Measurements from ENCODE around the gene FAM187B.

FAM187B gene

DNA sequence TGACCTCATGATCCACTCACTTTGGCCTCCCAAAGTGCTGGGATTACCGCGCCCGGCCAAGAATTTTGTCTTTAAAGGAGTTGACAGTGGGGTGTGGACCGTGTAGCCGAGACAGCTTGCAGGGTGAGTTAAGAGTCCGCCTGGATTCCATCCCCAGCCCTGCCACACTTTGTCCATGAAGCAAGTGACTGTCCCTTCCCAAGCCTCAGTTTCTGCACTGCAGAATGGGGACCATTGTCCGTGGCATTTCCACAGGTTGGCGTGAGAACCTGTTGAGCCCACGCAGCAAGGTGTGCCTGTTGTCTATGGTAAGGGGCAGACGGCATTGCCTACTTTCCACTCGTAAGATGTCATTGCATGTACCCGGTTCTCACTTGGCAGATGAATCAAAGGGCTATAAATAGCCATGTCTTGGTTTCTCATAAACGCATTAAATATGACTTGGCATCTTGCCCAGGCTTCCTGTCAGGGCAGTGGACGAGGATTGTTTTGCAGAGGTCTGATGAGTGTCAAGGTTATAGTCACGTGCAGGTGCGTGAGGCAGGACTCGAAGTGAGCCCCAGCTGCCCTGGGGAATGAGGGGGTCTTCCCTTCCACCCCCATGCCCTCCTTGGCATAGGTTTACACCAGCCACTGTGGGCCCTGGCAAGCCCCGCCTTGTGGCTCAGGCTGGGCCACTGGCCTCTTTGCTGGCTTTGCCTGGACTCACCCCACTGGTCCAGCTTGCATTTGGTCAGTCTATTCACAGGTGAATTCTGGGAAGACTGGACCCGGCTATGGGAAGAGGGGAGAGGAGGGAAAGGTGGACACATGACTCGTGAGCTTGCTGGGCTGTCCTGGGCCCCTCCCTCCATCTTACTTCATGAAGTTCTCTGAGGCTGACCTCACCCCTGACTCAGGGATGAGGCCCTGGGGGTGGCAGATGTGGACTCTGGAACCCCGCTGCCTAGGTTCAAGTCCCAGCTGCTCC, 14.6 kb downstream of the FAM187B start:
- peak; percentile 87 for ATAC-seq
- no peak for TF ChIP-seq SNAI2 (CRISPR knock-in tag; IDR thresholded peaks at IDR 0.05)
- TF ChIP-seq, protein P1, sequence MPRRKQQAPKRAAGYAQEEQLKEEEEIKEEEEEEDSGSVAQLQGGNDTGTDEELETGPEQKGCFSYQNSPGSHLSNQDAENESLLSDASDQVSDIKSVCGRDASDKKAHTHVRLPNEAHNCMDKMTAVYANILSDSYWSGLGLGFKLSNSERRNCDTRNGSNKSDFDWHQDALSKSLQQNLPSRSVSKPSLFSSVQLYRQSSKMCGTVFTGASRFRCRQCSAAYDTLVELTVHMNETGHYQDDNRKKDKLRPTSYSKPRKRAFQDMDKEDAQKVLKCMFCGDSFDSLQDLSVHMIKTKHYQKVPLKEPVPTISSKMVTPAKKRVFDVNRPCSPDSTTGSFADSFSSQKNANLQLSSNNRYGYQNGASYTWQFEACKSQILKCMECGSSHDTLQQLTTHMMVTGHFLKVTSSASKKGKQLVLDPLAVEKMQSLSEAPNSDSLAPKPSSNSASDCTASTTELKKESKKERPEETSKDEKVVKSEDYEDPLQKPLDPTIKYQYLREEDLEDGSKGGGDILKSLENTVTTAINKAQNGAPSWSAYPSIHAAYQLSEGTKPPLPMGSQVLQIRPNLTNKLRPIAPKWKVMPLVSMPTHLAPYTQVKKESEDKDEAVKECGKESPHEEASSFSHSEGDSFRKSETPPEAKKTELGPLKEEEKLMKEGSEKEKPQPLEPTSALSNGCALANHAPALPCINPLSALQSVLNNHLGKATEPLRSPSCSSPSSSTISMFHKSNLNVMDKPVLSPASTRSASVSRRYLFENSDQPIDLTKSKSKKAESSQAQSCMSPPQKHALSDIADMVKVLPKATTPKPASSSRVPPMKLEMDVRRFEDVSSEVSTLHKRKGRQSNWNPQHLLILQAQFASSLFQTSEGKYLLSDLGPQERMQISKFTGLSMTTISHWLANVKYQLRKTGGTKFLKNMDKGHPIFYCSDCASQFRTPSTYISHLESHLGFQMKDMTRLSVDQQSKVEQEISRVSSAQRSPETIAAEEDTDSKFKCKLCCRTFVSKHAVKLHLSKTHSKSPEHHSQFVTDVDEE (CRISPR knock-in tag; IDR thresholded peaks at IDR 0.05), result peak; percentile 50; the same call in 1 of the 2 replicates
- TF ChIP-seq PPARA (CRISPR knock-in tag; IDR thresholded peaks at IDR 0.05; ENCODE audit: borderline replicate concordance), result no peak
- TF ChIP-seq ZNF565 (CRISPR knock-in tag; conservative IDR thresholded peaks at IDR 0.05; ENCODE audit: low read depth), result no peak
- TF ChIP-seq OSR1 (CRISPR knock-in tag; IDR thresholded peaks at IDR 0.05), result no peak
- no peak for TF ChIP-seq ISL1 (CRISPR knock-in tag; IDR thresholded peaks at IDR 0.05)

DNA sequence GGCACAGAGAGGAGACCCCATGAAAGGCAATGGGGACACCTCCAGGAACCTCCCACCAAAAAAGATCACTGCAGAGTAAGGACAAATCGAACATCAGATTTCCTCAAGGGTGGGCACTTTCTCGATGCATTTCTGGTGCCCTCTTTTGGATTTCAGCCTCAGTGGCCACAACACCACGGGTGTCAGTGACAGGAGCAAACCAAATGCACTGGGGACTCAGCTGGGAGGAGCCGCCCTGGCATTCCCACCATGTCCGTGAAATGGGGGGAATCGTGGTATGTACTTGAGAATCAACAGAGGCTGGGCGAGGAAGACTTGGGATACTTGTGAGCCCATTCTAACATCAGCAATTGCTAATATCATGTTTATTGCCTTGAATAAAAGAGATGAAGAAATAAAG, 16.3 kb downstream of the FAM187B start:
- ATAC-seq, result no peak
- no peak for TF ChIP-seq OSR1 (CRISPR knock-in tag; IDR thresholded peaks at IDR 0.05)

DNA sequence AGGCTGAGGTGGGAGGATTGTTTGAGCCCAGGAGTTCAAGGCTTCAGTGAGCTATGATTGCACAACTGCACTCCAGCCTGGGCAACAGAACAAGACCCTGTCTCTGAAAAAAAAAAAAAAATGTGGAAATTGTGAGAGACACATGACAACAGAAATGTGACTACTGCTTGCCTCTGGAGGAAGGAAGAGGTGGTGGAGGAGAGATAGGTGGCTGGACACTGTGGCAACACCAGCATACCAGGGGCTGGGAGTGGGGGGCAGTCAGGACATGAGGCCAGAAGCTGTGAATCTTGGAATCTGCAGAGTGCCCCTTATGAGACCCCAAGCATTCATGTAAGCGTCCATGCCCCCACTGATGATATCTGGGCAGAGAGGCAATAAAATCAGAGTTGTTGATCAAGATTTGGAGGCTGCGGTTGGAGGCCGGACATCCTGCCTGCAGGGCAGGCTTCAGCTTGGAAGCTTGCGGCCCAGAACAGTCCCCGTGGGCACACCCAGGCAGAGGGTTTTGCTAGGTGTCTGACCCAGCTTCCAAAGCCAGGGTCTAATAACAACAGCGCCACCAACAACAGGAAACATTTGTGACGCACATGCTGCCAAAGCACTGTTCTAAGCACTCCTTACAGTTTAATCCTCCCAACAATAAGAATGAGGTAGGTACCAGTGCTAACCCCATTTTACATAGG, 16.9 kb downstream of the FAM187B start:
- ATAC-seq, result no peak
- no peak for TF ChIP-seq ESRRG (CRISPR knock-in tag; IDR thresholded peaks at IDR 0.05)
- no peak for TF ChIP-seq BACH2 (CRISPR knock-in tag; IDR thresholded peaks at IDR 0.05; ENCODE audit: borderline replicate concordance)

DNA sequence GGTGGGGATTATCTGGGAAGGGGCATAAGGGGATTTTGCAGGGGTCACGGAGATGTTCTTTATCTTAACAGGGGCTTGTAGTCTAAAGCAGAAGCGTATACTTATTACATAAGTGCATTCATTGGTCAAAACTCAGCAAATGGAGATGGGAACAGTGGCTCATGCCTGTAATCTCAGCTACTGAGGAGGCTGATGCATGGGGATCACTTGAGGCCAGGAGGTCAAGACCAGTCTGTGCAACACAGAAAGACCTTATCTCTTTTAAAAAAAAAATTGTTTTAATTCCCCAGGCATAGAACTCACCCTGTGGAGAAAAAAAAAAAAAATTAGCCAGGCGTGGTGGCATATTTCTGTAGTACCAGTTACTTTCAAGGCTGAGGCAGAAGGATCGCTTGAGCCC, 18.9 kb downstream of the FAM187B start:
- TF ChIP-seq ESRRG (CRISPR knock-in tag; IDR thresholded peaks at IDR 0.05), result no peak
- no peak for TF ChIP-seq CSDC2 (CRISPR knock-in tag; IDR thresholded peaks at IDR 0.05)
- no peak for TF ChIP-seq TCF4 (CRISPR knock-in tag; IDR thresholded peaks at IDR 0.05; ENCODE audit: borderline replicate concordance)
- ATAC-seq, result no peak

DNA sequence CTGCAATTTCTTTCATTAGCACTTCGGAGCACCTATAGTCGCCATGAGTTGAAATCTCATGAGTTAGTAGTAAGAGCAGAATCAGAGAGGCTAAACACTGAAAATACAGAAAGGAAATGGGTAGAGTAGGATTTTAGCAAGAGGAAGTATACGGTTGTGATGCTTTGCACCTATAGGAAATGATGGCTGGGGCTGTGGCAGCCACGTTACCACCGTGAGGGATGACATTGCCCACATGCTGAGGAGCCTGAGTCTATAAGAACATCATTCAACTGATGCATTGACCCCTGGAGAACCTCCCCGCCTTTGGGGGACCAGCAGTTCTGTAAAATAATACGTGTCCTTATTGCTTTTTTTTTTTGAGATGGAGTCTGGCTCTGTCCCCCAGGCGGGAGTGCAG, 20.4 kb downstream of the FAM187B start:
- no peak for ATAC-seq
- TF ChIP-seq GLIS3 (CRISPR knock-in tag; IDR thresholded peaks at IDR 0.05) (no peak), ZFP3 (CRISPR knock-in tag; IDR thresholded peaks at IDR 0.05) (no peak), ZFP30 (CRISPR knock-in tag; IDR thresholded peaks at IDR 0.05) (no peak), ESRRG (CRISPR knock-in tag; IDR thresholded peaks at IDR 0.05) (no peak), PPARA (CRISPR knock-in tag; IDR thresholded peaks at IDR 0.05; ENCODE audit: borderline replicate concordance) (no peak), OSR1 (CRISPR knock-in tag; IDR thresholded peaks at IDR 0.05) (no peak), ISL1 (CRISPR knock-in tag; IDR thresholded peaks at IDR 0.05) (no peak), ZC3H10 (CRISPR knock-in tag; IDR thresholded peaks at IDR 0.05) (no peak), RARB (CRISPR knock-in tag; IDR thresholded peaks at IDR 0.05) (no peak), BACH2 (CRISPR knock-in tag; IDR thresholded peaks at IDR 0.05; ENCODE audit: borderline replicate concordance) (no peak)
- TF ChIP-seq, protein P1 (CRISPR knock-in tag; IDR thresholded peaks at IDR 0.05), result no peak

DNA sequence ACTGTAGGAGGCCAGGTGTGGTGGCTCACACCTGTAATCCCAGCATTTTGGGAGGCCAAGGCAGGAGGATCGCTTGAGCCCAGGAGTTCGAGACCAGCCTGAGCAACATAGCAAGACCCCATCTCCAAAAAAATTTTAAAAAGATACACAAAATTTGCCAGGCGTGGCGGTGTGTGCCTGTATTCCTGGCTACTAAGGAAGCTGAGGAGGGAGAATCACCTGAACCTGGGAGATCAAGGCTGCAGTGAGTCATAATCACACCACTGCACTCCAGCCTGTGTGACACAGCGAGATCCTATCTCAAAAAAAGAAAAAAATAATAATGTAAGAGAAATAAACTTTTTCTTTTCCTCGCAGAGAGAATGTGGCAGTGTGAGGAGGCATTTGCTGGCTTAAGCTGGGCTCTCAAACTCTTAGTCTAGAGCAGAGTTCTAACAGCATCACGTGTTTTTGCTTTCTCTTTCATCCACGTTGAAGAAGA, 21.1 kb downstream of the FAM187B start:
- TF ChIP-seq BACH2 (CRISPR knock-in tag; IDR thresholded peaks at IDR 0.05; ENCODE audit: borderline replicate concordance) (no peak), TCF4 (CRISPR knock-in tag; IDR thresholded peaks at IDR 0.05; ENCODE audit: borderline replicate concordance) (no peak), ZFP3 (CRISPR knock-in tag; IDR thresholded peaks at IDR 0.05) (no peak), TOX (CRISPR knock-in tag; IDR thresholded peaks at IDR 0.05; ENCODE audit: borderline replicate concordance) (no peak), SNAI2 (CRISPR knock-in tag; IDR thresholded peaks at IDR 0.05) (no peak), ZNF8 (CRISPR knock-in tag; IDR thresholded peaks at IDR 0.05) (no peak), CSDC2 (CRISPR knock-in tag; IDR thresholded peaks at IDR 0.05) (no peak), ISL1 (CRISPR knock-in tag; IDR thresholded peaks at IDR 0.05) (no peak)
- TF ChIP-seq, protein P2, sequence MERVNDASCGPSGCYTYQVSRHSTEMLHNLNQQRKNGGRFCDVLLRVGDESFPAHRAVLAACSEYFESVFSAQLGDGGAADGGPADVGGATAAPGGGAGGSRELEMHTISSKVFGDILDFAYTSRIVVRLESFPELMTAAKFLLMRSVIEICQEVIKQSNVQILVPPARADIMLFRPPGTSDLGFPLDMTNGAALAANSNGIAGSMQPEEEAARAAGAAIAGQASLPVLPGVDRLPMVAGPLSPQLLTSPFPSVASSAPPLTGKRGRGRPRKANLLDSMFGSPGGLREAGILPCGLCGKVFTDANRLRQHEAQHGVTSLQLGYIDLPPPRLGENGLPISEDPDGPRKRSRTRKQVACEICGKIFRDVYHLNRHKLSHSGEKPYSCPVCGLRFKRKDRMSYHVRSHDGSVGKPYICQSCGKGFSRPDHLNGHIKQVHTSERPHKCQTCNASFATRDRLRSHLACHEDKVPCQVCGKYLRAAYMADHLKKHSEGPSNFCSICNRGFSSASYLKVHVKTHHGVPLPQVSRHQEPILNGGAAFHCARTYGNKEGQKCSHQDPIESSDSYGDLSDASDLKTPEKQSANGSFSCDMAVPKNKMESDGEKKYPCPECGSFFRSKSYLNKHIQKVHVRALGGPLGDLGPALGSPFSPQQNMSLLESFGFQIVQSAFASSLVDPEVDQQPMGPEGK (CRISPR knock-in tag; IDR thresholded peaks at IDR 0.05; ENCODE audit: borderline replicate concordance), result no peak
- no peak for ATAC-seq

Data from SK-N-SH treated with all-trans-retinoic acid at 6 μM for 48 hours (cell line).